H9 (cell line): Measurements from ENCODE around the gene YIPF6. TPM values are rescaled to one million over a fixed set of nuclear protein-coding genes. Genes with fewer than 3 reads are reported as not detected.

Experiments
- DNase-seq: peaks from one replicate; pipeline ENCODE4 v3.0.0-alpha.2; 2017
- H2AFZ ChIP-seq: one replicate; pipeline ENCODE4 v1.6.1; 2013; ENCODE audit warnings: mild to moderate bottlenecking, low read length, control low read depth, moderate library complexity
- H2AK5ac ChIP-seq: 2 replicates; pipeline ENCODE4 v1.6.1; 2013; ENCODE audit warnings: low read length, control low read depth, mixed read lengths; ENCODE audit not compliant: insufficient read length
- H2BK120ac ChIP-seq: one replicate; pipeline ENCODE4 v1.6.1; 2013; ENCODE audit warnings: low read depth, mild to moderate bottlenecking, low read length, control low read depth, inconsistent platforms; ENCODE audit not compliant: poor library complexity, severe bottlenecking
- H2BK12ac ChIP-seq: 2 replicates; pipeline ENCODE4 v1.6.1; 2013; ENCODE audit warnings: low read length, control low read depth, mixed read lengths, low read depth; ENCODE audit not compliant: insufficient read length
- H2BK15ac ChIP-seq: 2 replicates; pipeline ENCODE4 v1.6.1; 2013; ENCODE audit warnings: low read depth, low read length, control low read depth
- H2BK20ac ChIP-seq: one replicate; pipeline ENCODE4 v1.6.1; 2013; ENCODE audit warnings: low read depth, mild to moderate bottlenecking, low read length, control low read depth, inconsistent platforms; ENCODE audit not compliant: poor library complexity, severe bottlenecking
- H2BK5ac ChIP-seq: 2 replicates; pipeline ENCODE4 v1.6.1; 2013; ENCODE audit warnings: low read length, control low read depth, mixed read lengths; ENCODE audit not compliant: insufficient read length
- H3K14ac ChIP-seq: 2 replicates; pipeline ENCODE4 v1.6.1; 2013; ENCODE audit warnings: low read length, control low read depth; ENCODE audit not compliant: insufficient read depth
- H3K18ac ChIP-seq: 2 replicates; pipeline ENCODE4 v1.6.1; 2013; ENCODE audit warnings: low read depth, mild to moderate bottlenecking, mixed read lengths, low read length, control low read depth; ENCODE audit not compliant: insufficient read length
- H3K23ac ChIP-seq: 2 replicates; pipeline ENCODE4 v1.6.1; 2013; ENCODE audit warnings: low read length, control low read depth, mixed read lengths, low read depth; ENCODE audit not compliant: insufficient read length
- H3K23me2 ChIP-seq: 2 replicates; pipeline ENCODE4 v1.6.1; 2013; ENCODE audit warnings: low read depth, mild to moderate bottlenecking, mixed read lengths, low read length, control low read depth; ENCODE audit not compliant: insufficient read length, poor library complexity, severe bottlenecking
- H3K27ac ChIP-seq: 2 replicates; pipeline ENCODE4 v1.5.1; 2013; ENCODE audit warnings: low read length, control low read depth, mixed read lengths, low read depth; ENCODE audit not compliant: insufficient read length
- H3K27me3 ChIP-seq: 2 replicates; pipeline ENCODE4 v1.6.1; 2013; ENCODE audit warnings: low read length, control low read depth, inconsistent platforms; ENCODE audit not compliant: insufficient read depth
- H3K4ac ChIP-seq: 2 replicates; pipeline ENCODE4 v1.6.1; 2013; ENCODE audit warnings: low read depth, mild to moderate bottlenecking, control low read depth, inconsistent platforms, low read length, moderate library complexity
- H3K4me1 ChIP-seq: 2 replicates; pipeline ENCODE4 v1.6.1; 2013; ENCODE audit warnings: low read length, control low read depth, inconsistent platforms; ENCODE audit not compliant: insufficient read depth
- H3K4me2 ChIP-seq: 2 replicates; pipeline ENCODE4 v1.6.1; 2013; ENCODE audit warnings: low read length, control low read depth, mixed read lengths; ENCODE audit not compliant: insufficient read length, insufficient read depth
- H3K56ac ChIP-seq: 2 replicates; pipeline ENCODE4 v1.6.1; 2013; ENCODE audit warnings: low read depth, mild to moderate bottlenecking, mixed read lengths, low read length, control low read depth; ENCODE audit not compliant: insufficient read length
- H3K79me1 ChIP-seq: 2 replicates; pipeline ENCODE4 v1.6.1; 2013; ENCODE audit warnings: low read depth, mild to moderate bottlenecking, moderate library complexity, low read length, control low read depth, inconsistent platforms; ENCODE audit not compliant: insufficient read depth, poor library complexity, severe bottlenecking
- H3K79me2 ChIP-seq: 2 replicates; pipeline ENCODE4 v1.6.1; 2013; ENCODE audit warnings: low read length, control low read depth, inconsistent platforms; ENCODE audit not compliant: insufficient read depth
- H3K9ac ChIP-seq: 2 replicates; pipeline ENCODE4 v1.6.1; 2013; ENCODE audit warnings: low read length, control low read depth, mixed read lengths; ENCODE audit not compliant: insufficient read length; ENCODE audit errors: extremely low read depth
- H3K9me3 ChIP-seq: one replicate; pipeline ENCODE4 v1.6.1; 2013; ENCODE audit warnings: low read depth, low read length, inconsistent platforms; ENCODE audit not compliant: control insufficient read depth
- H3T11ph ChIP-seq: one replicate; pipeline ENCODE4 v1.6.1; 2013; ENCODE audit warnings: mild to moderate bottlenecking, low read length, control low read depth, inconsistent platforms
- H4K20me1 ChIP-seq: one replicate; pipeline ENCODE4 v1.6.1; 2013; ENCODE audit not compliant: control insufficient read depth, insufficient read length, insufficient read depth
- H4K5ac ChIP-seq: 2 replicates; pipeline ENCODE4 v1.6.1; 2013; ENCODE audit warnings: low read depth, mild to moderate bottlenecking, mixed read lengths, low read length, control low read depth; ENCODE audit not compliant: insufficient read length
- H4K8ac ChIP-seq: replicated peaks from 2 replicates; pipeline ENCODE4 v1.6.1; 2013; ENCODE audit warnings: low read length, control low read depth, mixed read lengths, low read depth; ENCODE audit not compliant: insufficient read length
- H4K91ac ChIP-seq: 2 replicates; pipeline ENCODE4 v1.6.1; 2013; ENCODE audit warnings: low read depth, mild to moderate bottlenecking, moderate library complexity, mixed read lengths, low read length, control low read depth; ENCODE audit not compliant: insufficient read length
- H3K27ac Mint-ChIP-seq, 3 experiments: 2 replicates in 2 of 3; 3 replicates in 1 of 3; pipeline ENCODE4 v1.8.0; 2020 to 2021; ENCODE audit warnings: mixed read lengths in 3 of 3, mild to moderate bottlenecking in 1 of 3, moderate library complexity in 1 of 3
- H3K27me3 Mint-ChIP-seq: 2 replicates; pipeline ENCODE4 v1.8.0; 2021; ENCODE audit warnings: low read depth, mild to moderate bottlenecking, moderate library complexity, mixed read lengths
- H3K36me3 Mint-ChIP-seq, 3 experiments: 2 replicates in 2 of 3; 3 replicates in 1 of 3; pipeline ENCODE4 v1.8.0; 2020 to 2021; ENCODE audit warnings: low read depth in 3 of 3, mixed read lengths in 3 of 3; ENCODE audit not compliant: insufficient read depth in 1 of 3
- H3K4me1 Mint-ChIP-seq, 2 experiments: 2 replicates each; pipeline ENCODE4 v1.8.0; 2020; ENCODE audit warnings: mixed read lengths in 2 of 2
- H3K4me3 Mint-ChIP-seq, 2 experiments: 2 replicates in 1 of 2; 3 replicates in 1 of 2; pipeline ENCODE4 v1.8.0; 2020 to 2021; ENCODE audit warnings: mild to moderate bottlenecking in 2 of 2, mixed read lengths in 2 of 2, moderate library complexity in 1 of 2
- H3K9me3 Mint-ChIP-seq, 2 experiments: 2 replicates in 1 of 2; 3 replicates in 1 of 2; pipeline ENCODE4 v1.8.0; 2020; ENCODE audit warnings: mild to moderate bottlenecking in 2 of 2, mixed read lengths in 2 of 2, moderate library complexity in 1 of 2
- WGBS: extraction: QIAGEN DNeasy Blood & Tissue Kit; methylation state at CpG from one replicate; pipeline ENCODE4 v1.1.7; 2013; ENCODE audit warnings: missing lambda C conversion rate, low lambda C conversion rate, mixed read lengths; ENCODE audit not compliant: insufficient read length; ENCODE audit errors: extremely low coverage; 5-methylcytosine and 5-hydroxymethylcytosine counted together
- total RNA-seq: library from RNA; stranded (reverse); gene quantifications from 2 replicates; pipeline ENCODE4 v1.2.1, GENCODE V29; 2021
- TF ChIP-seq, protein P1 (sequence below): fragments of 200-600 bp; sonication (generic); conservative IDR thresholded peaks from 3 replicates; pipeline ENCODE4 v1.8.0; 2021; ENCODE audit warnings: antibody characterized with exemption, mild to moderate bottlenecking

YIPF6 gene
- total RNA-seq, 1 experiment from 2014 or later = 31.8 TPM

- no peak overlapping the region for H3K14ac ChIP-seq
- H2BK20ac ChIP-seq = no peak overlapping the region
- no peak overlapping the region for H2BK120ac ChIP-seq
- H3K56ac ChIP-seq = no peak overlapping the region
- H3K23me2 ChIP-seq = no peaks in the 10 kb centered on the region
- no peak overlapping the region for H3K4me2 ChIP-seq
- H2BK15ac ChIP-seq = no peak overlapping the region
- H4K91ac ChIP-seq = no peak overlapping the region
- H4K20me1 ChIP-seq = no peaks in the 10 kb centered on the region
- TF ChIP-seq, protein P1, sequence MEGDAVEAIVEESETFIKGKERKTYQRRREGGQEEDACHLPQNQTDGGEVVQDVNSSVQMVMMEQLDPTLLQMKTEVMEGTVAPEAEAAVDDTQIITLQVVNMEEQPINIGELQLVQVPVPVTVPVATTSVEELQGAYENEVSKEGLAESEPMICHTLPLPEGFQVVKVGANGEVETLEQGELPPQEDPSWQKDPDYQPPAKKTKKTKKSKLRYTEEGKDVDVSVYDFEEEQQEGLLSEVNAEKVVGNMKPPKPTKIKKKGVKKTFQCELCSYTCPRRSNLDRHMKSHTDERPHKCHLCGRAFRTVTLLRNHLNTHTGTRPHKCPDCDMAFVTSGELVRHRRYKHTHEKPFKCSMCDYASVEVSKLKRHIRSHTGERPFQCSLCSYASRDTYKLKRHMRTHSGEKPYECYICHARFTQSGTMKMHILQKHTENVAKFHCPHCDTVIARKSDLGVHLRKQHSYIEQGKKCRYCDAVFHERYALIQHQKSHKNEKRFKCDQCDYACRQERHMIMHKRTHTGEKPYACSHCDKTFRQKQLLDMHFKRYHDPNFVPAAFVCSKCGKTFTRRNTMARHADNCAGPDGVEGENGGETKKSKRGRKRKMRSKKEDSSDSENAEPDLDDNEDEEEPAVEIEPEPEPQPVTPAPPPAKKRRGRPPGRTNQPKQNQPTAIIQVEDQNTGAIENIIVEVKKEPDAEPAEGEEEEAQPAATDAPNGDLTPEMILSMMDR = no peak
- no peak overlapping the region for H3K23ac ChIP-seq
- no peak overlapping the region for H3K4ac ChIP-seq
- no peak overlapping the region for H4K8ac ChIP-seq
- no peak overlapping the region for H2AK5ac ChIP-seq
- no peaks in the 10 kb centered on the region for H3K79me1 ChIP-seq
- WGBS = no CpG with 5 or more reads among the region's 2 CpGs
- no peak overlapping the region for H3K27ac Mint-ChIP-seq
- H3K18ac ChIP-seq = no peak overlapping the region
- H3K36me3 Mint-ChIP-seq = peaks cover 0 to 4% (median 0%) of the 10 kb centered on the region in 3 experiments; a peak in 2 of 7 replicates
- no peaks in the 10 kb centered on the region for H3K4me1 ChIP-seq
- no peaks in the 10 kb centered on the region for H3K79me2 ChIP-seq
- peaks cover 30% of the 10 kb centered on the region for H3K9me3 ChIP-seq
- no peaks in the 10 kb centered on the region for H3K4me1 Mint-ChIP-seq
- H3T11ph ChIP-seq = no peak overlapping the region
- no peak overlapping the region for H2BK12ac ChIP-seq
- no peaks in the 10 kb centered on the region for H3K27me3 ChIP-seq
- no peak overlapping the region for H3K9ac ChIP-seq
- H4K5ac ChIP-seq = no peak overlapping the region
- H2AFZ ChIP-seq = no peak overlapping the region
- DNase-seq = no peak
- no peak overlapping the region for H3K4me3 Mint-ChIP-seq
- H3K27me3 Mint-ChIP-seq = no peaks in the 10 kb centered on the region
- H3K9me3 Mint-ChIP-seq = peaks cover 77 to 86% of the 10 kb centered on the region in 2 experiments
- H3K27ac ChIP-seq = no peak overlapping the region
- H2BK5ac ChIP-seq = no peak overlapping the region
These were observed 69.3 kb downstream of the YIPF6 start for GRCh38 chrX:68568136-68568535.
